GM18511 (cell line): ENCODE results near the gene TFAP2E.
A peak's percentile ranks its signal among the peaks of the same experiment; 100 is the strongest.
"Not testable (repeated sequence)": the region's sequence is repeated elsewhere in the genome, so short reads cannot be mapped to it uniquely, and the experiment has no call there.

ENCODE experiments used
- ATAC-seq: cut with Tn5 transposase; IDR thresholded peaks from one replicate; pipeline ENCODE4 v1.9.1; 2021; ENCODE audit warnings: mild to moderate bottlenecking, moderate library complexity; ENCODE audit not compliant: unreplicated experiment

The TFAP2E gene

GRCh38 chr1:35571263-35571662, 1.9 kb upstream of the TFAP2E start:
- ATAC-seq, result no peak

GRCh38 chr1:35572296-35572695, 818 bp upstream of the TFAP2E start:
- no peak for ATAC-seq

GRCh38 chr1:35574125-35574654, 1.1 kb downstream of the TFAP2E start:
- ATAC-seq, result no peak

GRCh38 chr1:35574655-35575415, 1.7 kb downstream of the TFAP2E start:
- ATAC-seq, result no peak

GRCh38 chr1:35575416-35575958, 2.4 kb downstream of the TFAP2E start:
- ATAC-seq, result no peak

- no peak for ATAC-seq
Observed at GRCh38 chr1:35576061-35576765, 3.1 kb downstream of the TFAP2E start.

- ATAC-seq, result not testable (repeated sequence)
Observed at GRCh38 chr1:35576766-35577070, 3.6 kb downstream of the TFAP2E start.

- peak; percentile 83 for ATAC-seq
Observed at GRCh38 chr1:35577071-35577998, 4.2 kb downstream of the TFAP2E start.

- no peak for ATAC-seq
Observed at GRCh38 chr1:35580949-35581388, 7.9 kb downstream of the TFAP2E start.

- not testable (repeated sequence) for ATAC-seq
Observed at GRCh38 chr1:35581621-35582020, 8.5 kb downstream of the TFAP2E start.

- ATAC-seq, result no peak
Observed at GRCh38 chr1:35585281-35585680, 12.2 kb downstream of the TFAP2E start.

- ATAC-seq, result not testable (repeated sequence)
Observed at GRCh38 chr1:35585805-35586204, 12.7 kb downstream of the TFAP2E start.

- ATAC-seq, result no peak
Observed at GRCh38 chr1:35586808-35587207, 13.7 kb downstream of the TFAP2E start.

GRCh38 chr1:35587736-35588135, 14.6 kb downstream of the TFAP2E start:
- no peak for ATAC-seq

GRCh38 chr1:35588197-35588910, 15.2 kb downstream of the TFAP2E start:
- ATAC-seq, result no peak

GRCh38 chr1:35589516-35590427, 16.7 kb downstream of the TFAP2E start:
- ATAC-seq, result no peak

GRCh38 chr1:35590476-35591040, 17.4 kb downstream of the TFAP2E start:
- ATAC-seq, result no peak

GRCh38 chr1:35591211-35591610, 18.1 kb downstream of the TFAP2E start:
- ATAC-seq, result no peak
